ENCODE data around the gene TMEM165. TPM values are rescaled to one million over a fixed set of nuclear protein-coding genes. Genes with fewer than 3 reads are reported as not detected.

TMEM165 gene
- total and polyA plus RNA-seq, 9 of the 15 experiments (the other 6 are each of a cell fraction or from before 2014, with no cell fraction given), result 21.3 to 145 (median 96.8) TPM

DNA sequence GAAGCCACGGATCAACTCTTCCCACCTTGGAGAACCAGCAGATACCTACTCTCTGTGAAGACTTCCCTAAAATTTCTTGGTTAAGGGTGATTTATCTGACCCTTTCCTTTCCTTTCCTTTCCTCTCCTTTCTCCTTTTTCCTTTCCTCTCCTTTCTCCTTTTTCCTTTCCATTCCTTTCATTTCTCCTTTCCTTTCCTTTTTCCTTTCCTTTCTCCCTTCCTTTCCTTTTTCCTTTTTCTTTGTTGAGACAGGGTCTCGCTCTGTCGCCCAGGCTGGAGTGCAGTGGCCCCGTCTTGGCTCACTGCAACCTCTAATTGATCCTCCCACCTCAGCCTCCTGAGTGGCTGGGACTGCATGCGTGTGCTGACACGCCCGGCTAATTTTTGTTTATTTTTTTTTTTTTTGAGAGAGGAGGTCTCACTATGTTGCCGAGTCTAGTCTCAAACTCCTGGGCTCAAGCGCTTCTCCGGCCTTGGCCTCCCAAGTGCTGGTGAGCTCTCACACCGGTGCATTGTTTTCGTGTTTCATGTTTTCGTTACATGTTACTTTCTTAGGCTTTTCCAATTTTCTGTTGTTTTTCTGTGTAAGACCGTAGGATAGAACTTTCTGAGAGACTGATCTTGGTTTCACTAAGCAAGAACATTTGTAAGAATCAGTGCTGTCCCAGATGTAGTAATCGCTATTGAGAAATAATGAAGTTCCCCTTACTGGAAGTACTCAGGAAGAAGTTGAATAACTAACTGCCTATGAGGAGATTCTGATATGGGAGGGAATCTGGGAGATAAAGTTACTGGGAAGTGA lies 2.0 kb downstream of the TMEM165 start (continued):
- TF ChIP-seq, protein P1, sequence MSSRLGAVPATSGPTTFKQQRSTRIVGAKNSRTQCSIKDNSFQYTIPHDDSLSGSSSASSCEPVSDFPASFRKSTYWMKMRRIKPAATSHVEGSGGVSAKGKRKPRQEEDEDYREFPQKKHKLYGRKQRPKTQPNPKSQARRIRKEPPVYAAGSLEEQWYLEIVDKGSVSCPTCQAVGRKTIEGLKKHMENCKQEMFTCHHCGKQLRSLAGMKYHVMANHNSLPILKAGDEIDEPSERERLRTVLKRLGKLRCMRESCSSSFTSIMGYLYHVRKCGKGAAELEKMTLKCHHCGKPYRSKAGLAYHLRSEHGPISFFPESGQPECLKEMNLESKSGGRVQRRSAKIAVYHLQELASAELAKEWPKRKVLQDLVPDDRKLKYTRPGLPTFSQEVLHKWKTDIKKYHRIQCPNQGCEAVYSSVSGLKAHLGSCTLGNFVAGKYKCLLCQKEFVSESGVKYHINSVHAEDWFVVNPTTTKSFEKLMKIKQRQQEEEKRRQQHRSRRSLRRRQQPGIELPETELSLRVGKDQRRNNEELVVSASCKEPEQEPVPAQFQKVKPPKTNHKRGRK (tag; IDR thresholded peaks at IDR 0.05), result peak; percentile 94
- TF ChIP-seq TBP (optimal IDR thresholded peaks at IDR 0.05; ENCODE audit: low read depth, low read length) (no peak), HDAC8 (tag; IDR thresholded peaks at IDR 0.05) (no peak), STAG1 (CRISPR knock-in tag; IDR thresholded peaks at IDR 0.05; ENCODE audit: borderline replicate concordance) (no peak), SAFB2 (IDR thresholded peaks at IDR 0.05; ENCODE audit: borderline replicate concordance, low read depth, low read length, severe bottlenecking) (no peak), SUPT5H (IDR thresholded peaks at IDR 0.05) (peak; percentile 37; the same call in 1 of the 2 replicates), KDM2B (CRISPR knock-in tag; IDR thresholded peaks at IDR 0.05) (no peak), ZFPM2 (CRISPR knock-in tag; IDR thresholded peaks at IDR 0.05) (no peak), YY1 (IDR thresholded peaks at IDR 0.05; ENCODE audit: borderline replicate concordance in 1 of 3, control insufficient read depth in 1 of 3, extremely low read depth in 1 of 3, insufficient read depth in 3 of 3, insufficient read length in 1 of 3, insufficient replicate concordance in 2 of 3, low read depth in 1 of 3, low read length in 2 of 3) (no peak), HDAC2 (IDR thresholded peaks at IDR 0.05) (no peak), KAT8 (IDR thresholded peaks at IDR 0.05; ENCODE audit: low read depth) (no peak), KLF6 (CRISPR knock-in tag; IDR thresholded peaks at IDR 0.05; ENCODE audit: borderline replicate concordance) (no peak), ZBTB7A (IDR thresholded peaks at IDR 0.05; ENCODE audit: borderline replicate concordance, control insufficient read depth, low read depth, low read length) (no peak), RBM17 (IDR thresholded peaks at IDR 0.05; ENCODE audit: borderline replicate concordance, low read depth, low read length) (no peak), NR2C2 (CRISPR knock-in tag; IDR thresholded peaks at IDR 0.05) (no peak), NR2C2 (tag; IDR thresholded peaks at IDR 0.05) (no peak), RBM39 (optimal IDR thresholded peaks at IDR 0.05; ENCODE audit: low read depth, low read length) (no peak)
- TF ChIP-seq, protein P2, sequence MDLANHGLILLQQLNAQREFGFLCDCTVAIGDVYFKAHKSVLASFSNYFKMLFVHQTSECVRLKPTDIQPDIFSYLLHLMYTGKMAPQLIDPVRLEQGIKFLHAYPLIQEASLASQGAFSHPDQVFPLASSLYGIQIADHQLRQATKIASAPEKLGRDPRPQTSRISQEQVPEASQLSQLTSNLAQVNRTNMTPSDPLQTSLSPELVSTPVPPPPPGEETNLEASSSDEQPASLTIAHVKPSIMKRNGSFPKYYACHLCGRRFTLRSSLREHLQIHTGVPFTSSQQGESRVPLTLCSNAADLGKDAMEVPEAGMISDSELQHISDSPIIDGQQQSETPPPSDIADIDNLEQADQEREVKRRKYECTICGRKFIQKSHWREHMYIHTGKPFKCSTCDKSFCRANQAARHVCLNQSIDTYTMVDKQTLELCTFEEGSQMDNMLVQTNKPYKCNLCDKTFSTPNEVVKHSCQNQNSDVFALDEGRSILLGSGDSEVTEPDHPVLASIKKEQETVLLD (IDR thresholded peaks at IDR 0.05), result peak; percentile 60
- TF ChIP-seq, protein P3, sequence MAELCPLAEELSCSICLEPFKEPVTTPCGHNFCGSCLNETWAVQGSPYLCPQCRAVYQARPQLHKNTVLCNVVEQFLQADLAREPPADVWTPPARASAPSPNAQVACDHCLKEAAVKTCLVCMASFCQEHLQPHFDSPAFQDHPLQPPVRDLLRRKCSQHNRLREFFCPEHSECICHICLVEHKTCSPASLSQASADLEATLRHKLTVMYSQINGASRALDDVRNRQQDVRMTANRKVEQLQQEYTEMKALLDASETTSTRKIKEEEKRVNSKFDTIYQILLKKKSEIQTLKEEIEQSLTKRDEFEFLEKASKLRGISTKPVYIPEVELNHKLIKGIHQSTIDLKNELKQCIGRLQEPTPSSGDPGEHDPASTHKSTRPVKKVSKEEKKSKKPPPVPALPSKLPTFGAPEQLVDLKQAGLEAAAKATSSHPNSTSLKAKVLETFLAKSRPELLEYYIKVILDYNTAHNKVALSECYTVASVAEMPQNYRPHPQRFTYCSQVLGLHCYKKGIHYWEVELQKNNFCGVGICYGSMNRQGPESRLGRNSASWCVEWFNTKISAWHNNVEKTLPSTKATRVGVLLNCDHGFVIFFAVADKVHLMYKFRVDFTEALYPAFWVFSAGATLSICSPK (IDR thresholded peaks at IDR 0.05; ENCODE audit: borderline replicate concordance), result 0 out of 2 replicates have a peak, but pooled peaks have one; percentile 49
- TF ChIP-seq, protein P4, sequence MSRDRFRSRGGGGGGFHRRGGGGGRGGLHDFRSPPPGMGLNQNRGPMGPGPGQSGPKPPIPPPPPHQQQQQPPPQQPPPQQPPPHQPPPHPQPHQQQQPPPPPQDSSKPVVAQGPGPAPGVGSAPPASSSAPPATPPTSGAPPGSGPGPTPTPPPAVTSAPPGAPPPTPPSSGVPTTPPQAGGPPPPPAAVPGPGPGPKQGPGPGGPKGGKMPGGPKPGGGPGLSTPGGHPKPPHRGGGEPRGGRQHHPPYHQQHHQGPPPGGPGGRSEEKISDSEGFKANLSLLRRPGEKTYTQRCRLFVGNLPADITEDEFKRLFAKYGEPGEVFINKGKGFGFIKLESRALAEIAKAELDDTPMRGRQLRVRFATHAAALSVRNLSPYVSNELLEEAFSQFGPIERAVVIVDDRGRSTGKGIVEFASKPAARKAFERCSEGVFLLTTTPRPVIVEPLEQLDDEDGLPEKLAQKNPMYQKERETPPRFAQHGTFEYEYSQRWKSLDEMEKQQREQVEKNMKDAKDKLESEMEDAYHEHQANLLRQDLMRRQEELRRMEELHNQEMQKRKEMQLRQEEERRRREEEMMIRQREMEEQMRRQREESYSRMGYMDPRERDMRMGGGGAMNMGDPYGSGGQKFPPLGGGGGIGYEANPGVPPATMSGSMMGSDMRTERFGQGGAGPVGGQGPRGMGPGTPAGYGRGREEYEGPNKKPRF (IDR thresholded peaks at IDR 0.05; ENCODE audit: low read depth, low read length), result no peak
